SU-DHL-6 (cell line): ENCODE results near the gene SPNS2.

Experiments used
- H2AFZ ChIP-seq: fragments of 200-600 bp; sonication (generic); 2 replicates; pipeline ENCODE4 v1.6.1; 2014; ENCODE audit warnings: low read depth, mild to moderate bottlenecking, moderate library complexity, mixed read lengths, antibody characterized with exemption, low read length; ENCODE audit not compliant: severe bottlenecking
- H3F3A ChIP-seq: fragments of 200-600 bp; shearing (Covaris generic); 2 replicates; pipeline ENCODE4 v1.6.0; 2016; ENCODE audit warnings: antibody characterized with exemption, mild to moderate bottlenecking; ENCODE audit not compliant: insufficient read depth
- H3K27ac ChIP-seq: fragments of 200-600 bp; sonication (generic); 2 replicates; pipeline ENCODE4 v1.5.1; 2016; ENCODE audit warnings: low read depth, mild to moderate bottlenecking, low read length, moderate library complexity, mixed read lengths
- H3K27me3 ChIP-seq: fragments of 200-600 bp; sonication (generic), shearing (Covaris generic); 2 replicates; pipeline ENCODE4 v1.6.0; 2014; ENCODE audit warnings: mild to moderate bottlenecking, low read length
- H3K36me3 ChIP-seq: fragments of 200-600 bp; sonication (generic); 2 replicates; pipeline ENCODE4 v1.6.1; 2014; ENCODE audit warnings: mild to moderate bottlenecking, low read length, mixed read lengths
- H3K4me2 ChIP-seq: fragments of 300-600, 200-600 bp; shearing (Covaris generic), sonication (generic); 2 replicates; pipeline ENCODE4 v1.6.0; 2014; ENCODE audit warnings: low read length, low read depth, mild to moderate bottlenecking; ENCODE audit not compliant: poor library complexity, severe bottlenecking
- H3K4me3 ChIP-seq: fragments of 200-600 bp; sonication (generic); 2 replicates; pipeline ENCODE4 v1.5.1; 2014; ENCODE audit warnings: antibody characterized with exemption, low read length, mild to moderate bottlenecking, mixed read lengths; ENCODE audit not compliant: insufficient read depth, poor library complexity, severe bottlenecking
- H3K79me2 ChIP-seq: fragments of 200-600 bp; sonication (generic); 2 replicates; pipeline ENCODE4 v1.6.1; 2014; ENCODE audit warnings: mild to moderate bottlenecking, low read length, moderate library complexity; ENCODE audit not compliant: insufficient read depth
- H3K9ac ChIP-seq: fragments of 200-600 bp; sonication (generic); 2 replicates; pipeline ENCODE4 v1.7.0; 2014; ENCODE audit warnings: mild to moderate bottlenecking, low read length
- H3K9me2 ChIP-seq: fragments of 200-600 bp; sonication (generic); replicated peaks from 2 replicates; pipeline ENCODE4 v1.6.1; 2014; ENCODE audit warnings: low read length; ENCODE audit not compliant: insufficient read depth
- H3K9me3 ChIP-seq: fragments of 200-600 bp; sonication (generic); 2 replicates; pipeline ENCODE4 v1.6.1; 2014; ENCODE audit warnings: low read length, mixed read lengths; ENCODE audit not compliant: insufficient read depth
- H4K20me1 ChIP-seq: fragments of 200-600 bp; sonication (generic); 2 replicates; pipeline ENCODE4 v1.6.1; 2014; ENCODE audit warnings: low read depth, mild to moderate bottlenecking, antibody characterized with exemption, low read length, moderate library complexity, mixed read lengths
- EZH2phosphoT487 ChIP-seq: fragments of 200-600 bp; sonication (generic), shearing (Covaris generic); conservative IDR thresholded peaks from 2 replicates; pipeline ENCODE4 v1.6.1; 2018; ENCODE audit warnings: mild to moderate bottlenecking, antibody characterized with exemption, low read length, moderate library complexity, mixed read lengths
- TF ChIP-seq, protein P1 (sequence below): fragments of 200-600 bp; sonication (generic); IDR thresholded peaks from one replicate; pipeline ENCODE4 v1.5.1; 2017; ENCODE audit warnings: antibody characterized with exemption, mild to moderate bottlenecking, low read length, moderate library complexity; ENCODE audit not compliant: insufficient read depth, poor library complexity, severe bottlenecking

The SPNS2 gene

DNA sequence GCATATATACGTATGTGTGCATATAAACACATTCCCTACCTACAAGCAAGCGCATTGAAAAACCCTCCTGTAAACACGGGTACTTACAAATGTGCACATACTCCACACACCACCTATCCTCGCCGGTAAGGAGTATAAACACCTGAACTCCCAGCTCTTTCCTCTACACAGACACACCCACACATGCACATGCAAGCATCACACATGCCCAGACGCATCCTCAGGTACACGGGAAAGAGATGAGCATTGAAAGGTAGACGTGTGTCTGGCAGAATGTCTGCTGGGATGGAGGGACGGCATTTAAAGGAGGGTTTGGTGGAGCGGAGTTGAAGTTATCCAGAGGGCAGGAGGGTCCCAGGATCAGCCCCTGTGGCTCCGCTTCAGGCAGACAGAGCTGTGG is 81.0 kb downstream of the SPNS2 start:
- Histone ChIP-seq H3K9ac (no peak overlapping the region), H3K9me3 (no peaks in the 10 kb centered on the region), H3K27me3 (no peaks in the 10 kb centered on the region), H3F3A (no peaks in the 10 kb centered on the region), H2AFZ (no peak overlapping the region), H3K9me2 (no peaks in the 10 kb centered on the region), H3K27ac (no peak overlapping the region), H4K20me1 (no peaks in the 10 kb centered on the region), H3K4me3 (no peak overlapping the region), H3K4me2 (no peak overlapping the region), H3K79me2 (no peaks in the 10 kb centered on the region), H3K36me3 (no peaks in the 10 kb centered on the region)
- TF ChIP-seq EZH2phosphoT487: no peak
- TF ChIP-seq, protein P1, sequence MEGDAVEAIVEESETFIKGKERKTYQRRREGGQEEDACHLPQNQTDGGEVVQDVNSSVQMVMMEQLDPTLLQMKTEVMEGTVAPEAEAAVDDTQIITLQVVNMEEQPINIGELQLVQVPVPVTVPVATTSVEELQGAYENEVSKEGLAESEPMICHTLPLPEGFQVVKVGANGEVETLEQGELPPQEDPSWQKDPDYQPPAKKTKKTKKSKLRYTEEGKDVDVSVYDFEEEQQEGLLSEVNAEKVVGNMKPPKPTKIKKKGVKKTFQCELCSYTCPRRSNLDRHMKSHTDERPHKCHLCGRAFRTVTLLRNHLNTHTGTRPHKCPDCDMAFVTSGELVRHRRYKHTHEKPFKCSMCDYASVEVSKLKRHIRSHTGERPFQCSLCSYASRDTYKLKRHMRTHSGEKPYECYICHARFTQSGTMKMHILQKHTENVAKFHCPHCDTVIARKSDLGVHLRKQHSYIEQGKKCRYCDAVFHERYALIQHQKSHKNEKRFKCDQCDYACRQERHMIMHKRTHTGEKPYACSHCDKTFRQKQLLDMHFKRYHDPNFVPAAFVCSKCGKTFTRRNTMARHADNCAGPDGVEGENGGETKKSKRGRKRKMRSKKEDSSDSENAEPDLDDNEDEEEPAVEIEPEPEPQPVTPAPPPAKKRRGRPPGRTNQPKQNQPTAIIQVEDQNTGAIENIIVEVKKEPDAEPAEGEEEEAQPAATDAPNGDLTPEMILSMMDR: no peak

DNA sequence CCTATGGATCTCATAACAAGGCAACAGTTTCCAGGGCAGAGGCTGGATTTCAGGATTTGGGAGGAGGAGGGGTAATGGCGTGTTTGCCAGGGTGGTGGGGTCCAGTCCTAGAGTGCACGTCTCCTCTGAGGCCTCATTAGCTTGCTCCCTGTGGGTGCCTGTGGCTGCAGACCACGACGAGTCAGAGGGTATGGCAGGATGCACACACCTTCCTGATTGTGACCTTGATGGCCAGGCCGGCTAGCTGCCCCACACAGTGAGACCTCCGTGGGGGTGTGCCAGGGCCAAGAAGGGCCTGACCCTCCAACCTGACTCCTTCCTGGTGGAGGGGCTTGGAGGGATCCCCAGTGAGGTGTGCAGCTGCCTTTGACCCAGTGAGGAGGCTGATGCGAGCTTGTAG is 81.6 kb downstream of the SPNS2 start:
- Histone ChIP-seq H2AFZ (no peak overlapping the region), H3K27ac (no peak overlapping the region), H3K9ac (no peak overlapping the region), H3K9me2 (no peaks in the 10 kb centered on the region), H3K79me2 (no peaks in the 10 kb centered on the region), H4K20me1 (no peaks in the 10 kb centered on the region), H3K4me2 (no peak overlapping the region), H3K4me3 (no peak overlapping the region), H3K9me3 (no peaks in the 10 kb centered on the region), H3F3A (no peaks in the 10 kb centered on the region), H3K27me3 (no peaks in the 10 kb centered on the region), H3K36me3 (no peaks in the 10 kb centered on the region)
- no peak for TF ChIP-seq EZH2phosphoT487
- TF ChIP-seq, protein P1: no peak

GRCh38 chr17:4582101-4582501 is 83.4 kb downstream of the SPNS2 start:
- Histone ChIP-seq H3K79me2 (no peaks in the 10 kb centered on the region), H3K27me3 (no peaks in the 10 kb centered on the region), H3K4me2 (no peak overlapping the region), H2AFZ (no peak overlapping the region), H4K20me1 (no peaks in the 10 kb centered on the region), H3K36me3 (no peaks in the 10 kb centered on the region), H3K9me3 (no peaks in the 10 kb centered on the region), H3K9ac (no peak overlapping the region), H3K4me3 (no peak overlapping the region), H3F3A (no peaks in the 10 kb centered on the region), H3K27ac (no peak overlapping the region), H3K9me2 (no peaks in the 10 kb centered on the region)
- TF ChIP-seq, protein P1: no peak
- TF ChIP-seq EZH2phosphoT487: no peak

- Histone ChIP-seq H3K4me2 (no peak overlapping the region), H4K20me1 (no peaks in the 10 kb centered on the region), H3K79me2 (no peaks in the 10 kb centered on the region), H3K9me3 (no peaks in the 10 kb centered on the region), H3K9me2 (no peaks in the 10 kb centered on the region), H3K9ac (no peak overlapping the region), H3F3A (no peaks in the 10 kb centered on the region), H3K4me3 (no peak overlapping the region), H3K36me3 (no peaks in the 10 kb centered on the region), H3K27ac (no peak overlapping the region), H3K27me3 (no peaks in the 10 kb centered on the region), H2AFZ (no peak overlapping the region)
- TF ChIP-seq, protein P1: no peak
- no peak for TF ChIP-seq EZH2phosphoT487
Measured at GRCh38 chr17:4582691-4583090, 84.0 kb downstream of the SPNS2 start.
